Tibial artery (tissue), 4 donors: ENCODE data around the gene TMEM88.

Source experiments
- DNase-seq, 2 donors: peaks; one replicate each; pipeline ENCODE4 v3.0.0-alpha.2; 2019
- H3K27ac ChIP-seq, 2 donors: fragments of 200-600 bp; sonication (generic) in 1 of 2; 1 replicate in 1 of 2; 2 replicates in 1 of 2; pipeline ENCODE4 v1.5.1; 2018 to 2019; ENCODE audit warnings: mild to moderate bottlenecking in 1 of 2
- H3K27me3 ChIP-seq, 2 donors: fragments of 200-600 bp; sonication (generic) in 1 of 2; one replicate each; pipeline versions ENCODE4 v1.5.1 to v1.6.0; 2016 to 2019
- H3K36me3 ChIP-seq, 3 donors: fragments of 200-600 bp; sonication (generic) in 2 of 3; one replicate each; pipeline ENCODE4 v1.5.1; 2016 to 2019; ENCODE audit warnings: mild to moderate bottlenecking in 2 of 3
- H3K4me1 ChIP-seq, 4 donors: fragments of 200-600 bp; sonication (generic) in 2 of 4; 1 replicate in 3 of 4; 2 replicates in 1 of 4; pipeline ENCODE4 v1.5.1; 2016 to 2019
- H3K4me3 ChIP-seq, 2 donors: fragments of 200-600 bp; sonication (generic) in 1 of 2; 1 replicate in 1 of 2; 2 replicates in 1 of 2; pipeline ENCODE4 v1.5.1; 2018 to 2019; ENCODE audit warnings: mild to moderate bottlenecking in 2 of 2
- H3K9me3 ChIP-seq, 3 donors: fragments of 200-600 bp; sonication (generic) in 1 of 3; one replicate each; pipeline ENCODE4 v1.5.1; 2016 to 2019
- intact Hi-C: fragments of 100-400 bp; cut with DNase I; formaldehyde crosslinking; loops from one replicate; pipeline ENCODE4 v1.15.0; 2023; ENCODE audit warnings: low total_unique reads
- TF ChIP-seq, protein P1 (sequence below), 2 experiments: fragments of 200-600 bp in 1 of 2; fragments of 450-650 bp in 1 of 2; IDR thresholded peaks; one replicate each; pipeline ENCODE4 v1.5.1; 2017 to 2019; ENCODE audit warnings: antibody characterized with exemption in 2 of 2, mild to moderate bottlenecking in 1 of 2, moderate library complexity in 1 of 2

TMEM88 gene

DNA sequence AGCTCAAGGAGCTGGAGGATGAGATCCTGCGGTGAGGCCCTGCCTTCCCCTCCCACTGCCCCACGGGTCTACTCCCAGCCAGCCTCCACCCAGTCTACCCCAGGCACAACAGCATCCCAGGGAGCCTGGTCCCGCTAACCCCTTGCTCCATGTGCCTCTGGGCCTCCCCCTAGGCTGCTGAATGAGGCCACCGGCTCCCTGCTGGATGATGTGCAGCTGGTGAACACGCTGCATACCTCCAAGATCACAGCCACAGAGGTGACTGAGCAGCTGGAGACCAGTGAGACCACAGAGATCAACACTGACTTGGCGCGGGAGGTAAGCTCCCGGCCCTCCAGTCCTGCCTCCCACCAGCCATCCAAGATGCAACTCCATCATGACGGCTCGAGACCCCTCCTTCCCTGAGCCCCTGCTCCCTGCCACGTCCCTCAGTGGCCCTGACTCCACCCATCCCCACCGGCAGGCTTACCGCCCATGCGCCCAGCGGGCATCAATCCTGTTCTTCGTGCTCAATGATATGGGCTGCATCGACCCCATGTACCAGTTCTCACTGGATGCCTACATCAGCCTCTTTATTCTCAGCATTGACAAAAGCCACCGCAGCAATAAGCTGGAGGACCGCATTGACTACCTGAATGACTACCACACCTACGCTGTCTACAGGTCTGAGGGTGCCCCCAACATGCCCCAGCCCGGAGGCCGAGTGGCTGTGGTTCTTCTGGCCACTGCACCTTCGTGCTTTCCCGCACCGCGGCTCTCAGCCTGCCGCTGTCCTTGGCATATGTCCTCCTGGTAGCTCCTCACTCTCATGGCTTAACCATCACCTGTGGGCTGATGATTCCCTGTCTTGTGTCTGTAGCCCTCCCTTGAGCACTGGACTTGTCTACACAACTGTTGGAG is 35.9 kb upstream of the TMEM88 start:
- Histone ChIP-seq H3K4me1 (no peaks in the 10 kb centered on the region), H3K4me3 (no peak overlapping the region), H3K36me3 (no peaks in the 10 kb centered on the region), H3K27me3 (peaks cover 0 to 39% of the 10 kb centered on the region in 2 donors), H3K9me3 (no peaks in the 10 kb centered on the region), H3K27ac (no peak overlapping the region)
- intact Hi-C loops = no loop called here
- TF ChIP-seq, protein P1, sequence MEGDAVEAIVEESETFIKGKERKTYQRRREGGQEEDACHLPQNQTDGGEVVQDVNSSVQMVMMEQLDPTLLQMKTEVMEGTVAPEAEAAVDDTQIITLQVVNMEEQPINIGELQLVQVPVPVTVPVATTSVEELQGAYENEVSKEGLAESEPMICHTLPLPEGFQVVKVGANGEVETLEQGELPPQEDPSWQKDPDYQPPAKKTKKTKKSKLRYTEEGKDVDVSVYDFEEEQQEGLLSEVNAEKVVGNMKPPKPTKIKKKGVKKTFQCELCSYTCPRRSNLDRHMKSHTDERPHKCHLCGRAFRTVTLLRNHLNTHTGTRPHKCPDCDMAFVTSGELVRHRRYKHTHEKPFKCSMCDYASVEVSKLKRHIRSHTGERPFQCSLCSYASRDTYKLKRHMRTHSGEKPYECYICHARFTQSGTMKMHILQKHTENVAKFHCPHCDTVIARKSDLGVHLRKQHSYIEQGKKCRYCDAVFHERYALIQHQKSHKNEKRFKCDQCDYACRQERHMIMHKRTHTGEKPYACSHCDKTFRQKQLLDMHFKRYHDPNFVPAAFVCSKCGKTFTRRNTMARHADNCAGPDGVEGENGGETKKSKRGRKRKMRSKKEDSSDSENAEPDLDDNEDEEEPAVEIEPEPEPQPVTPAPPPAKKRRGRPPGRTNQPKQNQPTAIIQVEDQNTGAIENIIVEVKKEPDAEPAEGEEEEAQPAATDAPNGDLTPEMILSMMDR (IDR thresholded peaks at IDR 0.05) = no peak
- DNase-seq = no peak

DNA sequence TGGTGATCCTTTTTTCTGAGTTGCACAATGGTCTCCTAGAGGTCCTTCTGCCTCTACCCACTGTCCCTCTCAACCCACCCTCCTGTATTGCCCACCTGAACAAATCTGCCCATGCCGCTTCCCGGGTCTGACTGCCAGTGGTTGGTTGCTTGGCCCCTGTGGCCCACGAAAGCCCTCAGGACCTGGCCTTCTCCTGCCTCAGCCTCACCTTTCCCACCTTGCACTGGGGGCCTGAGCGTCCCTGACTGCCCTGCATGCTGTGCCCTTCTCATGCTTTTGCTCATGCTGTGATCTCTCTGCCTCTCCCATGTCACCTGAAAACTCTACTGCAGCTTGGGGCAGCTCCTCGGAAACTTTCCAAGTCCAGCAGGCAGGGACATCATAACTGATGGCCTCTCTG is 34.6 kb upstream of the TMEM88 start:
- Histone ChIP-seq H3K9me3 (no peaks in the 10 kb centered on the region), H3K4me3 (no peak overlapping the region), H3K36me3 (no peaks in the 10 kb centered on the region), H3K27me3 (peaks cover 0 to 42% of the 10 kb centered on the region in 2 donors), H3K27ac (no peak overlapping the region), H3K4me1 (no peaks in the 10 kb centered on the region)
- no peak for DNase-seq
- intact Hi-C loops = no loop called here
- TF ChIP-seq, protein P1 (IDR thresholded peaks at IDR 0.05) = no peak

DNA sequence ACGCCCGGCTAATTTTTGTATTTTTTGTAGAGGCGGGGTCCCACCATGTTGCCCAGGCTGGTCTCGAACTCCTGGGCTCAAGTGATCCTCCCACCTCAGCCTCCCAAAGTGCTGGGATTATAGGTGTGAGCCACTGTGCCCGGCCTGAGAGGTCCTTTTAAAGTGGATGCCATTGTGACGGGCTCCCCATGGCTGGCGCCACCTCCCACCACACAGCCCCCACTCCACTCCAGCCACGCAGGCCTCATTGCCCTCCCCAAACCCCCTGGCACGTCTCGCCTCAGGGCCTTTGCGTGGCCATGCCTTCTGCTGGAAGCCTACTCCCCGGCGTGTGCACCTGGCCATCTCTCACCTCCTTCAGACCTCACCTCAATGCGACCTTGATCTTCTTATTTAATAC is 32.7 kb upstream of the TMEM88 start:
- no peak overlapping the region for H3K4me3 ChIP-seq
- H3K9me3 ChIP-seq = no peaks in the 10 kb centered on the region
- H3K27me3 ChIP-seq = peaks cover 0 to 40% of the 10 kb centered on the region in 2 donors
- no peak overlapping the region for H3K27ac ChIP-seq
- DNase-seq = no peak
- intact Hi-C loops = loop anchor here (2.0 kb wide), 1 partner anchor 29 kb away; no protein-coding TSS in a partner anchor
- H3K4me1 ChIP-seq = peaks cover 0 to 6% (median 2%) of the 10 kb centered on the region in 4 donors
- TF ChIP-seq, protein P1 (IDR thresholded peaks at IDR 0.05) = no peak
- H3K36me3 ChIP-seq = no peaks in the 10 kb centered on the region

DNA sequence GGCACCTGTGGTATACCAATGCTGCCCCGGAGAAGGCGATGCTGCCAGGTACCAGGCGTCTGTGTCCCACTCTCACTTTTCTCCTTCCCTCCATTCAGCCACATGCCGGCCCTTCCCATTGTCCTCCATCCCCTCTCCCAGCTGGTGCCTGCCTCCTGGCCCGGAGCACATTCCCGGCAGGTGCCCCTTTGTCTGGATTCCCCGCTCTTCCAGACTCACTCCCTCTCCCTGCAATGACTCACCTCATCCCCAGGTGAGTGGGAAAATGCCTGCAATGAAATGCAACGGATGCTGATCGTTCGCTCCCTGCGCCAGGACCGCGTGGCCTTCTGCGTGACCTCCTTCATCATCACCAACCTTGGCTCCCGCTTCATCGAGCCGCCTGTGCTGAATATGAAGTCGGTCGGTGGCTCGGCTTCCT is 31.3 kb upstream of the TMEM88 start:
- no peaks in the 10 kb centered on the region for H3K9me3 ChIP-seq
- TF ChIP-seq, protein P1 (IDR thresholded peaks at IDR 0.05) = no peak
- H3K36me3 ChIP-seq = no peaks in the 10 kb centered on the region
- DNase-seq = no peak
- intact Hi-C loops = loop anchor here (2.0 kb wide), 1 partner anchor 27 kb away; no protein-coding TSS in a partner anchor
- H3K27ac ChIP-seq = no peak overlapping the region
- H3K4me3 ChIP-seq = no peak overlapping the region
- H3K27me3 ChIP-seq = peaks cover 0 to 37% of the 10 kb centered on the region in 2 donors
- H3K4me1 ChIP-seq = peaks cover 0 to 6% (median 2%) of the 10 kb centered on the region in 4 donors

DNA sequence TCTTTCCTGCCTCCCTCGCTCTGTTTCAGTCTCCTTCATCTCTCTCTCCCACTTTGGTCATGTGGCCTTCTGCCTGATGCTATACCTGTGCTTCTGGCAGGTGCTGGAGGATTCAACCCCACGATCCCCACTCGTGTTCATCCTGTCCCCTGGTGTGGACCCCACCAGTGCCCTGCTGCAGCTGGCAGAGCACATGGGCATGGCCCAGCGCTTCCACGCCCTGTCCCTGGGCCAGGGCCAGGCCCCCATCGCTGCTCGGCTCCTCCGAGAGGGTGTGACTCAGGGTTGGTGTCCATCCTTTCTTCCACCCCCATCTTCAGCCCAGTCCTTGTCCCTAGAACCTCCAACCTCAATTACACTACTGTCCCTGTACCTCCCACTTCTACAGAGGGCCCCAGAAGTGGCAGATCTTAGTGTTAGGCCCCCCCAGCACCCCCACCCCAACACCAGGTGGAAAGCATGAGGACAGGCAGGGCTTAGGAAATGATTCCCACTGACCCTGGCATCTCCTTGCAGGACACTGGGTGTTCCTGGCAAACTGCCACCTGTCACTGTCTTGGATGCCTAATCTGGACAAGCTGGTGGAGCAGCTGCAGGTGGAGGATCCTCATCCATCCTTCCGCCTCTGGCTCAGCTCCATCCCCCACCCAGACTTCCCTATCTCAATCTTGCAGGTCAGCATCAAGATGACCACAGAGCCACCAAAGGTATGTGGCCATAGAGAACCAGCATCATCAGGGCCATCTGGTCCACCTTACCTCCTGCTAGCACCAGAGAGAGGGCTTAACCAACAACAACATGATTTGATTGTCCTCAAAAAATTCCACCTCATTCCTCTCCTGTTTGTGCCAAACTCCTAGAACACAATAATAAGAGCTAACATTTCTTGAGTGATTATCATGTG is 30.6 kb upstream of the TMEM88 start:
- H3K9me3 ChIP-seq = no peaks in the 10 kb centered on the region
- peaks cover 0 to 6% (median 2%) of the 10 kb centered on the region in 4 donors for H3K4me1 ChIP-seq
- no peak for DNase-seq
- no peaks in the 10 kb centered on the region for H3K36me3 ChIP-seq
- TF ChIP-seq, protein P1 (IDR thresholded peaks at IDR 0.05) = no peak
- intact Hi-C loops = no loop called here
- H3K4me3 ChIP-seq = no peak overlapping the region
- H3K27ac ChIP-seq = no peak overlapping the region
- H3K27me3 ChIP-seq = peaks cover 0 to 39% of the 10 kb centered on the region in 2 donors
